PFSK-1 (cell line): ENCODE results near the gene NPHP4.

Experiments used
- FOXP2 ChIP-seq: optimal IDR thresholded peaks from 2 replicates; pipeline ENCODE3; 2011; ENCODE audit warnings: borderline replicate concordance, control low read depth, inconsistent platforms; ENCODE audit not compliant: insufficient read depth; ENCODE audit errors: extremely low read length, extremely low read depth
- POLR2AphosphoS5 ChIP-seq: IDR thresholded peaks from 2 replicates; pipeline ENCODE4 v1.6.1; 2012; ENCODE audit warnings: low read depth, mild to moderate bottlenecking, control low read depth, low read length, moderate library complexity
- REST ChIP-seq, 2 experiments: IDR thresholded peaks; 2 replicates each; pipeline versions ENCODE4 v1.6.1 to v1.8.0; 2011 to 2012; ENCODE audit warnings: low read depth in 2 of 2, low read length in 2 of 2, control low read depth in 1 of 2, inconsistent platforms in 1 of 2, mild to moderate bottlenecking in 1 of 2, moderate library complexity in 1 of 2; ENCODE audit not compliant: insufficient read depth in 1 of 2
- SIN3A ChIP-seq: IDR thresholded peaks from 2 replicates; pipeline ENCODE4 v1.6.1; 2012; ENCODE audit warnings: mild to moderate bottlenecking, low read length, moderate library complexity, borderline replicate concordance; ENCODE audit not compliant: insufficient read depth
- TAF1 ChIP-seq: IDR thresholded peaks from 2 replicates; pipeline ENCODE4 v1.6.1; 2012; ENCODE audit warnings: low read length, control low read depth, borderline replicate concordance; ENCODE audit not compliant: insufficient read depth

Gene NPHP4

GRCh38 chr1:5886541-5887348, 105.5 kb downstream of the NPHP4 start:
- TF ChIP-seq FOXP2 (no peak), SIN3A (no peak), TAF1 (no peak), POLR2AphosphoS5 (no peak), REST (IDR thresholded peaks at IDR 0.05; ENCODE audit: insufficient read depth in 1 of 2, low read depth in 2 of 2, low read length in 2 of 2) (no peak)

GRCh38 chr1:5886140-5886483, 106.1 kb downstream of the NPHP4 start:
- no peak for TF ChIP-seq REST (IDR thresholded peaks at IDR 0.05; ENCODE audit: insufficient read depth in 1 of 2, low read depth in 2 of 2, low read length in 2 of 2)
- TF ChIP-seq SIN3A: no peak
- TF ChIP-seq POLR2AphosphoS5: no peak
- TF ChIP-seq TAF1: no peak
- TF ChIP-seq FOXP2: no peak

- TF ChIP-seq FOXP2: no peak
- TF ChIP-seq POLR2AphosphoS5: no peak
- TF ChIP-seq REST (IDR thresholded peaks at IDR 0.05; ENCODE audit: insufficient read depth in 1 of 2, low read depth in 2 of 2, low read length in 2 of 2): no peak
- TF ChIP-seq SIN3A: no peak
- TF ChIP-seq TAF1: no peak
These were observed 106.6 kb downstream of the NPHP4 start for GRCh38 chr1:5885471-5886139.

GRCh38 chr1:5884110-5884509, 108.1 kb downstream of the NPHP4 start:
- TF ChIP-seq POLR2AphosphoS5 (no peak), FOXP2 (no peak), TAF1 (no peak), SIN3A (no peak), REST (IDR thresholded peaks at IDR 0.05; ENCODE audit: insufficient read depth in 1 of 2, low read depth in 2 of 2, low read length in 2 of 2) (no peak)
